Cerebellar nuclear complex (tissue), 1 donor: Measurements from ENCODE around the gene SCAPER.
"Not testable (repeated sequence)": the region's sequence is repeated elsewhere in the genome, so short reads cannot be mapped to it uniquely, and the experiment has no call there.

Experiments
- DNase-seq, 2 experiments: peaks; one replicate each; lab custom pipeline; 2025; lab: John Stamatoyannopoulos, UW

Gene SCAPER

GRCh38 chr15:76576523-76577279, 328.4 kb downstream of the SCAPER start:
- no peak for DNase-seq

- no peak for DNase-seq
These were observed 329.5 kb downstream of the SCAPER start for GRCh38 chr15:76575679-76576078.

GRCh38 chr15:76575274-76575673, 329.9 kb downstream of the SCAPER start:
- no peak for DNase-seq

GRCh38 chr15:76572983-76573314, 332.2 kb downstream of the SCAPER start:
- DNase-seq = no peak

DNA sequence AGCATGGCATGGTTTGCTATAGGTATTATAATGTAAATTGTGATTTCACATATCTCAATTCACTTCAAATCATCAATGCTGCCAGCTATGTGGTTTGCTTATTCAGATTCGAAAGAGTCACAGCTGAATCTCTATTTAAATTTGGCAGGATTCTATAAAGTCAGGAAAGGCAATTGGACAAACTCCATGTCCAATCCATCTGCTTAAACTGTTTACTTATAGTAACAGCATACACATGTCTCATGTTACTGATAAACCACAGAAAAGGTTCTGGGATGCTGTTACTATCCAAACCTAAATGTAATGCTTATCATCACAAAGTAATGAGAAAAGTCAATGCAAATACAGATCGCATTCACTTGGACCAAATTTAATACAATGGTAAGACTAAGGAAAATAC, 338.9 kb downstream of the SCAPER start:
- no peak for DNase-seq

DNA sequence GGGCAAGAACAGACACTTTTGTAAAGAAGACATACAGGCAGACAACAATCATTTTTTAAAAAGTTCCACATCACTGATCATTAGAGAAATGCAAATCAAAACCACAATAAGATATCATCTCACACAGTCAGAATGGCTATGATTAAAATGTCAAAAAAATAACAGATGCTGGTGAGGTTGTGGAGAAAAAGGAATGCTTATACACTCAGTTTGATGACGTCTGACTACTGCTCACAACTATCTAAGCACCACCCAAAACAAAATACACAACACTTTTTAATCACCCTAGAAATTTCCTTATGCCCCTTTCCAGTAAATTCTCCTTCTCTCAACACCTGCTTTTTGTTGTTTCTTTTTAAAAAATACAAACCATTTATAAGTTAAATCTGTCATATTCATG, 339.8 kb downstream of the SCAPER start:
- DNase-seq = no peak

- DNase-seq = no peak
These were observed 349.9 kb downstream of the SCAPER start for GRCh38 chr15:76555247-76555646.

- DNase-seq = no peak
These were observed 351.6 kb downstream of the SCAPER start for GRCh38 chr15:76553564-76553963.

DNA sequence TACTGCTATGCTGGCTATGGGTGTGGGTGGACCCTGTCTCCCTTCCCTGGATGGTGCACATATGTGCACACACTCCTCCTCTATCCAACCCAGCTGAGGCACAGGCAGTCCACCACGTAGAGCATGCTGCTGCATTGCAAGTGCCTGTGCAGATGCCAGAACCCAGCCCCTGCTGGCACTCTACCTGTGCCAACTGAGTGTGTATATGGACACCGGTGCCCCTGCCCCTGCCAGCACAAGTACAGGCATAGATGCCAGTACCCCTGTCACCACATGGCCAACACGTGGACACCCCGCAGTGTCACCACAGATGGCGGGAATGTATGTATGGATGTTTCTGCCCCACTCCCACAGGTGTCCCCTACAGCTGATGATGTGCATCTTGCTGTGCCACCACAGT, 352.0 kb downstream of the SCAPER start:
- DNase-seq = no peak

DNA sequence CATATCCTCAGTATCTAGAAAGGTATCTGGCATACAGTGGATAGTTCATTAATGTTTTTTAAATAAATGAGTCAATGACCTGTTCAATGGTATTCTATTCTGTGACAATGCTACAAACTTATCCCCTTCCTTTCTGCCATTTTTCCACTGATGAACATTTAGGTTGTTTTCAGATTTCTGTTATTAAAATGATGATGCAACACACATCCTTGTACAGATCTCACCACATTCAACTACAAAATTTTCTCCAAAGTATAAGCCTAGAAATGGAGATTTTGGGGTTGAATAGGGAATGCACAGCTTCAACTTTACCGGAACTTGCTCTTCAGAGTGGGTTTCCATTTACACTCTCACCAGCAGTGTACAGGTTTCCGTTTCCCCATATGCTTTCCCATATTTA, 358.3 kb downstream of the SCAPER start:
- no peak for DNase-seq

GRCh38 chr15:76533995-76534394, 371.1 kb downstream of the SCAPER start:
- DNase-seq = no peak

DNA sequence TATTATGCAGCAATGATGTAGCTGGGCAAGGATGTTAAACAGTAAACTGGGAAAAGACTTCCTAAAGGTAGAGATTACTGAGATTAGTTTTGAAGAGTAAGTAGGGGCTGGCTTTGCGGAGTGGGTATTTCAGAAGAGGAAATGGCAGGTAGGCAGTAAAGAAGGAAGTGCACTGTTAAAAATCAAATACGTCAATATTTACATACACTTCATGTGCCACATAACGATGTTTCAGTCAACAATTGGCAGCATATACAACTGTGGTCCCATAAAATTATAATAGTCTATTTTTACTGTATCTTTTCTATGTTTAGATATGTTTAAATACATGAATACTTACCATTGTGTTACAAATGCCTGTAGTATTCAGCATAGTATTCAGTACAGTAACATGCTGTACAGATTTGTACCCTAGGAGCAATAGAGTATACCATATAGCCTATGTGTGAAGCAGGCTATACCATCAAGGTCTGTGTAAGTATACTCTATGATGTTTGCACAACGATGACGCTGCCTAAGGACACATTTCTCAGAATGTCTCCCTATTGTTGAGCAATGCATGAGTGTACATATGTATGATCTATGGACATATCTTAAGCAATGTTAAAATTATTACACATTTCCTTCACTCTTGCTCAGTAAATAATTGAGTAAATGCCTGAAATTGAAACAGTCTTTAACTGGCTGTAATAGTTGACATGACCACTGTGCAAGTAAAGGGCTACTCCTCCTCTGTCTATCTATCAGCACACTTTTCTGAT, 371.9 kb downstream of the SCAPER start:
- DNase-seq = no peak

DNA sequence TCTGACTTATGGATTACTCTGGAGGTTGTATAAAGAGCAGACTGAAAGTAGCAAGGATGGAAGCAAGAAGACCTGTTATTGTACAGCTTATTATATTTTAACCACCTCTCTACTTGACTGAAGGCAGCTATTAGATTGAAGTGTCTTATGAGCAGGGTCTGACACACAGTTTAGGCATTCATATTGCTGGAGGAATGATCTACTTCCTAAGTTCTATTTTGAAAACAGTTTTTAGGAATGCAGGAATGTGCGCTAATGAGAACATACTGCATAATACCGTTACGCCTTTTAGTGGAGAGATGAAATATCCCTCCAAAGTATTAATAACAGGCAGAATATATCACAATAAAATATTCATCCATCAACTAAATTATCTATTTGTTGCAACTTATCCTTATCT, 375.2 kb downstream of the SCAPER start:
- no peak for DNase-seq

DNA sequence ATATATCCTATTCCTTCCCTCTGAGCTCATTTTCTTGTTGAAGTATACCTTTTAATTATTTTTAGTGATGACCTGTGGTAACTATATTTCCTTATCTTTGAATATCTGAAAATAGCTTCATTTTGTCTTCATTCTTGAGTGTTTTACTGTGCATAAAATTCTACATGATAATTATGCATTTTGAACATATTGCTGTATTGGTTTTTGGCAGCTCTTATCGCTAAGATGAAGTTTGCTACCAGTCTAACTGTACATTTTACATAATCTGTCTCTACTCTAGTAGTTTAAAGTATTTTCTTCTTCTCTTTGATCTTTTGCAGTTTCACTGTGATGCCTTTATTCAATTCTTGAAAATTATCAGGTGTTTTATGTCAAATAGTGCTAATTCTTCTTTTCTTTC, 379.0 kb downstream of the SCAPER start:
- no peak for DNase-seq

DNA sequence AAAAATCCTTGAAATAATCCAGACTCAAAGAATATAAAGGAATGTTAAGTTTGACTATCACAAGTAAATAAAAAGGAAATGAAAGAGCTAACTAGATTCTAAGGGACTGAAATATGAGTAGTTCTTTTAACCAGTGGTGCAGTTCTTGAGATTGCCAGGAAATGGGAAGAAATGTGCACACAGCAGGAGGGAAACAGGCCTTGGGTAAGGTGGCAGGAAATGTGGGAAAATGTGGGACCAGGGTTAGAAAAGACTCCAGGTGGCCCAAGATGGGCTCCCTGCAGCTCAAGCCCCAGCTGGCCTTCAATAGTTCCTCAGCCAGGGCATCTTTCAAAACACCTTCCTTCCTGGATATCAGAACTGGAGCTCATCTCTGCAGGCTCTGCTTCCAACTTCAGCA, 387.2 kb downstream of the SCAPER start:
- no peak for DNase-seq

- no peak for DNase-seq
These were observed 390.9 kb downstream of the SCAPER start for GRCh38 chr15:76514282-76514681.

DNA sequence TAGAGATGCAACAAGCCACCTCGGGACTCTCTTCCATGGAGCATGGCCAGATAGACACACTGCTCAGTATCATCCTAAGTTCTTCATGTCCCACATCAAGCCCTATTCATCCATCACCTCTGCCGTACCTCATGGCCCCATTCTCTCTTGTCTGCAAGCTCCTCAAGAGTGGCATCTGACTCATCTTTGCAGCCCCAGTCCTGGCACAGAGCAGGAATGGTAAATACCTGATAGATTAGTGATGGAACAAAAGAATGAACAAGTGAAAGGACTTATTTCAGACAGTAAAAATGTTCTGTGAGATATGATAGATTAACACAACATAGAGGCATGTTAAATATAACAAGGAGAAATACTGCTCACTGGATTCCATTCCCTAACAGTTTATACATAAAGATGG, 392.2 kb downstream of the SCAPER start:
- no peak for DNase-seq

DNA sequence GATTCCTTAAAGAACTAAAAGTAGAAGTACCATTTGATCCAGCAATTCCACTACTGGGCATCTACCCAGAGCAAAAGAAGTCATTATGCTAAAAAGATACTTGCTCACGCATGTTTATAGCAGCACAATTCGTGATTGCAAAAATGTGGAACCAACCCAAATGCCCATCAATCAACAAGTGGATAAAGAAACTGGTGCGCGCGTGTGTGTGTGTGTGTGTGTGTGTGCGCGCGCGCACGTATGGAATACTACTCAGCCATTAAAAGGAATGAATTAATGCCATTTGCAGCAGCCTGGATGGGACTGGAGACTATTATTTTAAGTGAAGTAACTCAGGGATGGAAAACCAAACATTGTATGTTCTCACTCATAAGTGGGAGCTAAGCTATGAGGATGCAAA, 394.5 kb downstream of the SCAPER start:
- not testable (repeated sequence) for DNase-seq

GRCh38 chr15:76503804-76504203, 401.3 kb downstream of the SCAPER start:
- DNase-seq = no peak

DNA sequence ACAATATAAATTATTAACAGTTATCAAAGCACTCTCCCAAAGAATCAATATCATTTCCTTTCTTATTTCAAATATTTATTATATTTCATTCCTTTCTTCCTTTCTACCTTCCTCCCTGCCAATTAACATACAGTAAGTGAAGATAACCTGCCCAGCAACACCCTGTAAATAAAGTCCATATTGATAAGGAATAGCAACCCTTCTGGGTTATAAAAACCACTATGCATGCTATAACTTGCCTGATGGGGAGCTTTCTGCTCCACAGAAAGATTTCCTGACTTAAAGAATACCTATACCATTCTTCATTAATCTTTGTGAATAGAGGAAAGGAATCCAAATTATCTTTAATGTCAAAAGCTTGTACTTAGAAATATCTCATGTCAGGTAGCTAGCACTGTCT, 402.0 kb downstream of the SCAPER start:
- DNase-seq = no peak

- no peak for DNase-seq
These were observed 402.5 kb downstream of the SCAPER start for GRCh38 chr15:76502678-76503077.

GRCh38 chr15:76502185-76502584, 403.0 kb downstream of the SCAPER start:
- not testable (repeated sequence) for DNase-seq

DNA sequence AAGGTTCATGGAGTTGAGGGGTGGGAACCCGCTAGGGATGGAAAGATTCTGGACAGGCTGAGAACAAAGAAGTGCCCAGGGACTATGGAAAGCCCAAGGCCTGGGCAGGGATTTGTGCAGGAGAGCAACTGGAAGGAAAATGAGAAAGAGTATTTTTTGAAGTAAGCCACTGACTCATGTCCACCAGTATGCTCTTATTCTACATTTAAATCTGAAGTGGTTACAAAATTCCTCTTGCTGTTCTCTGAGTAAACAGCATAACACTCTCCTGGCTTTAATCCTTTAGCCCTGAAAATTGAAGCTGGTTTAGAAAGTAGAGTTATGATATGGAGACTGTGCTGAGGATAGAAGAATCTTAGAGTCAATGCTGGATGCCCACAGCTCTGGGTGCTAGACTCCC, 403.4 kb downstream of the SCAPER start:
- DNase-seq = no peak

GRCh38 chr15:76501011-76501410, 404.1 kb downstream of the SCAPER start:
- DNase-seq = no peak
